HG02981 (cell line): Measurements from ENCODE around the gene GALR2.

Experiments
- ATAC-seq: cut with Tn5 transposase; IDR thresholded peaks from one replicate; pipeline ENCODE4 v1.9.1; 2021; ENCODE audit warnings: mild to moderate bottlenecking, moderate library complexity; ENCODE audit not compliant: unreplicated experiment

GALR2 gene

GRCh38 chr17:76079535-76079955 lies 5.0 kb downstream of the GALR2 start:
- ATAC-seq: no peak

DNA sequence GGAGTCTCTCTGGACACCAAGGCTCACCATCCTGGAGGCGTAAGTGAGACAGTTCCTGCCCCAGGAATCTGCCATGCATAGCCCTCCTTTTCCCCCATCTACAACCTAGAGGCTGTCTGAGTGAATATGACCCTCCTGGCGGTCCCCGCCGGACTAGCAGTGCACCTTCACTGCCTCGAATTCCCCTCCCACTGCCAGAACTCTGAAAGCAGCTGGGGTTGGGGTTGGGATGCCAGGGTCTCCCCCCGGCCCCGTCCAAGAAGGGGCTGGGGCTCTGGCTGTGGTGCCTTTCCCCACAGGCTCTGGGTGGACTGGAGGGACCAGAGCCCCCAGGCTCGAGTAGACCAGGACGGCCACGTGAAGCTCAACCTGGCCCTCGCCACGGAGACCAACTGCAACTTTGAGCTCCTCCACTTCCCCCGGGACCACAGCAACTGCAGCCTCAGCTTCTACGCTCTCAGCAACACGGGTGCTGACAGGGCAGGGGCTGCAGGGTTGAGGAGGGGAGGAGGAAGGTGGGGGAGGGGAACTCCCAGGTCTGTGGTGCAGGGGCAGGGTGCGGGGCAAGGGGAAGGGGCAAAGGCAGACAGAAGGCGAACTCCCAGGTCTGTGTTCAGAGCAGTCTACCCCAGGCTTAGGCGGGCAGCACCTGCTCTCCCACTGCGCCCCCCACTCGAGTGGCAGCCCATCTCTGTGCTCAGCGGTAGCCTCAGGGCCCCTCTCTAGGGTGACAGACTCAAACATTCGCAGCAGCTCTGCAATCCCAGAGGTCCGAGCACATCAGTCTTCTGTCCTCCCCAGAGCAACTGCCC lies 5.6 kb downstream of the GALR2 start:
- ATAC-seq: no peak

DNA sequence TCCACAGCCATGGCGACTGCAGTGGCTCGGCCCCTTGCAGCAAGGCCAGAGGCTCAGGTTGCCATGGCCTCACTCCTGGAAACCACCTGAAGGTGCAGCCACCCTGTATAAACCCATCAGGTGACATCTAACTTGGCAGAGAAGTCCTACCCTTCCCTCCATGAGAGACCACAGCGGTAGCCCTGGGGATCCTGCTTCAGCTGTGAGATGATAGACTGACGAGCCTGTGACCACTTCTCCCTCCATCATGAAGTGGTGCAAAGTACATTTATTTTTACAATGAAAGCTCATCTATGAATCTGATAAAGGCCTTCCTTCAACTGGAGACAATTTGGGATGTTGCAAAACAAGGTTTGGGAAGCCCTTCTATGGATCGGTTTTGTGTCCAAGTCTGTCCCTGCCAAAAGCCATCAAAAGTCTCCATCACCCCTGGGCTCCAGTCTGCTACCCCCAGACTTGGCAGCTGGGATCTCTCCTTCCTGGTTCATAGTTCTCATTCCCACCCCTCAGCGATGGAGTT lies 6.2 kb downstream of the GALR2 start:
- ATAC-seq: no peak

GRCh38 chr17:76081295-76082210 lies 7.0 kb downstream of the GALR2 start:
- no peak for ATAC-seq

GRCh38 chr17:76082326-76083251 lies 8.0 kb downstream of the GALR2 start:
- no peak for ATAC-seq

DNA sequence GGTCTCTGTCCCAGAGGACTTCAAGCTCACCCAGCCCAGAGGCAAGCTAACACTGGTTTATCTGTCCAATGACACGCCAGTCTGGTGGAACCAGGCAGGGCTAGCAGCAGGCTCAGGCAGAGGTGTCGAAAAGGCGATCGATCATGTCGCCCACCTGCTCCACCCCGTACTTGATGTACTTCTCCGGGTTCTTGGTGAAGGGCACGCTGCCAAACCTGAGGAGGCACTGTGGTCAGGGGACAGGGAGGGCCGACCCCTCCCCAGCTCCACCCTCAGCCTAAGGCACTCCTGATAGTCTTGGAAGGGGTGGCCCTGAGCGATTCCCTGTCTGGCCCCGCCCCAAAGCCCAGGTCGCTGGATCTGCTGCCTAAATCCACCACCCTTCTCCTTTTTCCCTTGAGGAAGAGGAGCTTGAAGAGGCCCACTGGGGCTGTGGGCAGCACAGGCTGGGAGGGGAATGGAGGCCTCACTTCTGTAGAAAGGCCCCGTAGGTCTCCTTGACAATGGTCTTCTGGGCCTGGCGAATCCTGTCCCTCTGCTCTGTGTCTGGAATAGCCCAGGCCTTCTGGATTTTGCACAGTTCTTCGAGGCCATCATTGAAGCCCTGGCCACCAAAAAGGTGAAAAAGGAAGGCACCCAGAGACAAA lies 9.1 kb downstream of the GALR2 start:
- no peak for ATAC-seq

- no peak for ATAC-seq
These were observed 10.6 kb downstream of the GALR2 start for GRCh38 chr17:76085066-76085730.

DNA sequence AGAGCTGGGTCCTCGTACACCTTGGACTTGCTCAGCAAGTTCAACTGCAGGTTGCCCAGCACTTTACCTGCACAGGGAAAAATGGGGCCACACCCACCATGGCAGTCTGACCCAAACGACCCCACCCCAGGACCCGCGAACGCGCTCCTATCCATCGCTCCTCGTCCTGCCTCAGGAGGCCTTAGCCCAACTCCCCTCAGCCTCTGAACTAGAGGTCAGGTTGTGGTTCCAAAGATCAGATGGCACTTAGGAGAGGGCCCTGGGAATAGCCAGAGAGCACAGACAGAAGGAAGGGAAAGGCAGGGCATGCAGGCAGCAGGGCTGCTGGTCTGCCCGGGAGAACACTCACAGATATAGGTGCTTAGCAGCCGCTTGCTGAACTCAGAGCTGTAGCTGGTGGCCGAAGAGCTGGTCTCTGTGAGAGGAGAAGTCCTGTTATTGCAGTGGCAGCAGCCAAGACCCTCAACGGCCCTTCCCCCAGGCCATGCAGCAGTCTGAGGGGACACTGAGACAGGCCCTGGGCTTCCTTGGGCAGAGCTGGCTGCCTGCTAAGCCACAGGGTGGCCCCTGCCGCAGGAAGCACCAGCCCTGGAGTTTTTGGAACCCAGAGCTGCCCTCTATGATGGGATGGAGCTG lies 11.3 kb downstream of the GALR2 start:
- ATAC-seq: no peak

GRCh38 chr17:76086384-76086783 lies 11.8 kb downstream of the GALR2 start:
- ATAC-seq: no peak

DNA sequence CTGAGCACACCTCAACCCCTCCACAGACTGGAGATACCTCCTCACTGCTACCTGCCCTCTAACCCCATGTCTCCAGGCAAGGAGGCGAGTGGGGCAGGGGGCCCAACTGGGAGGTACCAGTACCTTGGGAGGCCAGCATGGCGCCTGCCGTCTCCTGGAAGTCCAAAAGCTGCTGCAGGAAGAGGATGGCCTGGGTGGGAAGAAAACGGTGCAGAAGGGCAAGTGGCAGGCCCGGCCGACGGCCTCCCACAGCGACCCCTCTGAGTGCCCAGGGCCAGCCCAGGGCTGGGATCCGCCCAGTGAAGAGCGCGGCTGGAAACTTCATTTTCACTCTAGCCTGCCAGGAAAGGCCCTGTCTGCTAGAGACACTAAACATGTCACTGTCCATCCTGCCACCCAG lies 12.9 kb downstream of the GALR2 start:
- ATAC-seq: no peak

GRCh38 chr17:76088041-76088867 lies 13.7 kb downstream of the GALR2 start:
- no peak for ATAC-seq

GRCh38 chr17:76088868-76089576 lies 14.4 kb downstream of the GALR2 start:
- ATAC-seq: no peak

- ATAC-seq: no peak
These were observed 15.3 kb downstream of the GALR2 start for GRCh38 chr17:76089680-76090516.

DNA sequence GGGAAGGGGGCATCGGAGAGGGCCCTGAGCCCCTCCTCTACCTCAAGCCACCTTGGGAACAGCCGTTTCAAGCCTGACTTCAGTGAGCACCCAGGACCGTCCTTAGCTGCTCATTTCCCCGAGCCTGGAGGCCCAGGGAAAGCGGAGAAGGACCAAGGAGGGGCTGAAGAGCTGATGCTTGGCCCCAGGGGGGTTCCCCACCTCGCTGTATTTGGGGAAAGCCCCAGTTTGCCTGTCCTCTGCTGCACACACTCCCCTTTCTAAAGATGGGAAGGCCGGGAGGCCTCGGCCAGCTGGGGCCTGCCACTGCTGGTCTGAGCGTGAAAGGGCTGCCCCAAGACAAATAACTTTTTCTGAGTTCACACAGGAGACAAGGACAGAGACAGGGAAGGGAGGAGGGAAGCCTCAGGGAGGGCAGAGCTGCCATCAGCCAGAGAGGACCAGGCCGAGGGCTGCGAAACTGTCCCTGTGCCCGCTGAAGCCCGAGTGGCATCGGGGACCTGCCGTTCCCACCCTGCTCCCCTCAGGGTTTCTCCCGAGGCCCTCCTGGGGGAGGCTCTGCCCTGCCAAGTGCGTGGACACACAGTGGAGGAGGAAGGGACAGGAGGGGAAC lies 16.0 kb downstream of the GALR2 start:
- ATAC-seq: no peak

DNA sequence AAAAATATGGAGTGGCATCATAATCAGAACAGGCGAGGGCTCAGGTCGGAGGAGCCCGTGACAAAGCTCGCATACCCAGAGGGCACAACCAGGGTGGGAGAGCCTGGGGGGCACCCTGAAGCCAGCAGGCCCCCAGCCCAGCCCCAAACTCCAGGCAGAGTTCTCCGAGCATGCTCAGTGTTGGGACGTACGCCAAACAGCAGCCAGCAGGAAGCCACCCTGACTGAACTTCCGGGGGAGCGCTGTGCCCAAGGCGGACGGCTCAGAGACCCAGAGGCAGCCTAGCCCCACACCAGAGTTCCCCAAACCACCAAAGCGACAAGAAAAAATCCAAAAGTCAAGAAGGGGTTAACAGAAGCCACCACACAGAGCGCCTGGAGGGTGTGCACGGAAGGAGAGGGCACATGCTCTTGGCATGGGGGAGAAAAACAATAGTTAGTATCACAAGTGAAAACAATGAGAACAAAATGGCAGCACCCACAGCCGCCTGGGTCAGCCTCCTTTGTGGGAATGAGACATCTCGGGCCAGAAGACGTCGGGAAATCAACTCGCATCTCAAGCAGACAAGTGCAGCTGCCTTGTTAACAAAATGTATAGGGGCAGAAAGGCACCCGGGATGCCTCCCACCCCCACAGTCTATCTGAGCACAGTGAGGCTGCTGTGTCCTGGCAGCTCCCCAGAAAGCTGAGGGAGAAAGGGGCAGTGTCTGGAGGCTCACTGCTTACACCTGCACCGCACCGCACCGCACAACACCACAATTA lies 17.1 kb downstream of the GALR2 start:
- no peak for ATAC-seq
